Skeletal muscle cell (primary cell): Measurements from ENCODE around the gene ENHO.

Experiments used
- DNase-seq: peaks from one replicate; pipeline ENCODE4 v3.0.0-alpha.2; 2010; ENCODE audit warnings: low read depth
- H3K4me3 ChIP-seq: 2 replicates; pipeline ENCODE4 v1.5.1; 2011; ENCODE audit warnings: low read depth, mild to moderate bottlenecking, control low read depth, low read length, moderate library complexity

ENHO gene

GRCh38 chr9:34522971-34523797 lies at the start of gene ENHO:
Gene ENHO, minus strand, starts transcription at chr9:34522990. Its CDS starts 1,295 bp downstream, at chr9:34521695.
- peak; percentile 30 for DNase-seq

GRCh38 chr9:34572092-34572491 lies 49.3 kb upstream of the ENHO start:
- no peak for DNase-seq
- H3K4me3 ChIP-seq: no peak overlapping the region

More at GRCh38 chr9:34522971-34523797, at the start of gene ENHO:
- H3K4me3 ChIP-seq: peak within 1 kb of the TSS; percentile 38

GRCh38 chr9:34571481-34571810 lies 48.7 kb upstream of the ENHO start:
- DNase-seq: no peak
- H3K4me3 ChIP-seq: no peak overlapping the region

- no peak overlapping the region for H3K4me3 ChIP-seq
- no peak for DNase-seq
Measured at GRCh38 chr9:34570809-34571480, 48.2 kb upstream of the ENHO start.

GRCh38 chr9:34570376-34570775 lies 47.6 kb upstream of the ENHO start:
- DNase-seq: no peak
- no peak overlapping the region for H3K4me3 ChIP-seq

- no peak overlapping the region for H3K4me3 ChIP-seq
- DNase-seq: no peak
Measured at GRCh38 chr9:34568774-34569173, 46.0 kb upstream of the ENHO start.

GRCh38 chr9:34568133-34568532 lies 45.3 kb upstream of the ENHO start:
- H3K4me3 ChIP-seq: no peak overlapping the region
- no peak for DNase-seq

GRCh38 chr9:34566972-34567371 lies 44.2 kb upstream of the ENHO start:
- no peak overlapping the region for H3K4me3 ChIP-seq
- no peak for DNase-seq

GRCh38 chr9:34566322-34566721 lies 43.5 kb upstream of the ENHO start:
- DNase-seq: no peak
- H3K4me3 ChIP-seq: no peak overlapping the region

GRCh38 chr9:34565856-34566255 lies 43.1 kb upstream of the ENHO start:
- DNase-seq: no peak
- H3K4me3 ChIP-seq: no peak overlapping the region

GRCh38 chr9:34564617-34565016 lies 41.8 kb upstream of the ENHO start:
- no peak for DNase-seq
- no peak overlapping the region for H3K4me3 ChIP-seq

- no peak for DNase-seq
- no peak overlapping the region for H3K4me3 ChIP-seq
Measured at GRCh38 chr9:34563262-34563661, 40.5 kb upstream of the ENHO start.

GRCh38 chr9:34562135-34562745 lies 39.5 kb upstream of the ENHO start:
- no peak for DNase-seq
- no peak overlapping the region for H3K4me3 ChIP-seq

GRCh38 chr9:34560599-34561214 lies 37.9 kb upstream of the ENHO start:
- H3K4me3 ChIP-seq: no peak overlapping the region
- DNase-seq: no peak

- DNase-seq: no peak
- no peak overlapping the region for H3K4me3 ChIP-seq
Measured at GRCh38 chr9:34559624-34560455, 37.0 kb upstream of the ENHO start.

- DNase-seq: peak; percentile 16
- H3K4me3 ChIP-seq: no peak overlapping the region
Measured at GRCh38 chr9:34558919-34559623, 36.3 kb upstream of the ENHO start.

- no peak overlapping the region for H3K4me3 ChIP-seq
- no peak for DNase-seq
Measured at GRCh38 chr9:34558364-34558763, 35.6 kb upstream of the ENHO start.

GRCh38 chr9:34557426-34558321 lies 34.9 kb upstream of the ENHO start:
- no peak overlapping the region for H3K4me3 ChIP-seq
- no peak for DNase-seq
